GM12878 (cell line): Measurements from ENCODE around the gene TMEM18. TPM values are rescaled to one million over a fixed set of nuclear protein-coding genes. Genes with fewer than 3 reads are reported as not detected.

ENCODE experiments used
- ATAC-seq: fragments of 200-7000 bp; cut with Tn5 transposase; 3 replicates; pipeline ENCODE4 v1.9.1; 2020; ENCODE audit warnings: mild to moderate bottlenecking, moderate library complexity
- BruUV-seq: library from RNA; stranded (reverse); fragments of 400-500 nt; replicated peaks from 2 replicates; lab custom pipeline; 2021; lab: Mats Ljungman, UMichigan
- CTCF ChIA-PET: fragments of 300-600 bp; sonication (Branson Sonifier 250); formaldehyde crosslinking; extraction: SDS; loops from one replicate; lab custom pipeline; 2021; ENCODE audit warnings: inconsistent platforms; lab: Yijun Ruan, JAX
- POLR2A ChIA-PET: fragments of 350-600 bp; formaldehyde crosslinking; extraction: SDS; loops from one replicate; lab custom pipeline; 2021; ENCODE audit warnings: inconsistent platforms; lab: Charles Lee
- RAD21 ChIA-PET: fragments of 300-600 bp; sonication (Branson Sonifier 250); formaldehyde crosslinking; loops from one replicate; lab custom pipeline; 2023; ENCODE audit warnings: antibody characterized with exemption; ENCODE audit not compliant: unreplicated experiment; lab: Charles Lee
- SMC1A ChIA-PET: fragments of 300-600 bp; sonication (Branson Sonifier 250); formaldehyde crosslinking; loops from one replicate; lab custom pipeline; 2023; ENCODE audit not compliant: unreplicated experiment, uncharacterized antibody; lab: Charles Lee
- DNase-seq: peaks from one replicate; pipeline ENCODE4 v3.0.0-alpha.2; 2011; ENCODE audit warnings: low read depth, low spot score
- FAIRE-seq: peaks from 3 replicates; lab custom pipeline; 2011; peaks lifted over from hg19 to GRCh38; lab: Jason Lieb, UNC
- H2AFZ ChIP-seq: 2 replicates; pipeline ENCODE4 v1.6.0; 2011; ENCODE audit warnings: low read depth, low read length, control low read depth; ENCODE audit not compliant: control insufficient read depth
- H3K27ac ChIP-seq: 2 replicates; pipeline ENCODE4 v1.5.1; 2011; ENCODE audit warnings: control low read depth; ENCODE audit not compliant: control insufficient read depth, insufficient read depth
- H3K27me3 ChIP-seq, 2 experiments: replicated peaks in 1 of 2; 2 replicates each; pipeline versions ENCODE4 v1.6.0 to v1.6.1; 2011; ENCODE audit warnings: low read length in 1 of 2; ENCODE audit not compliant: control insufficient read depth in 2 of 2, insufficient read depth in 2 of 2
- H3K36me3 ChIP-seq, 2 experiments: 2 replicates each; pipeline ENCODE4 v1.5.1; 2011; ENCODE audit warnings: low read length in 1 of 2; ENCODE audit not compliant: control insufficient read depth in 2 of 2, insufficient read depth in 2 of 2
- H3K4me1 ChIP-seq: 2 replicates; pipeline ENCODE4 v1.6.1; 2011; ENCODE audit warnings: mild to moderate bottlenecking, low read length, moderate library complexity, mixed read lengths; ENCODE audit not compliant: control insufficient read depth, insufficient read depth
- H3K4me2 ChIP-seq: 2 replicates; pipeline ENCODE4 v1.6.0; 2011; ENCODE audit warnings: control low read depth; ENCODE audit not compliant: control insufficient read depth, insufficient read depth
- H3K4me3 ChIP-seq: fragments of 200-600 bp; sonication (generic); 2 replicates; pipeline ENCODE4 v1.5.1; 2016
- H3K79me2 ChIP-seq: 2 replicates; pipeline ENCODE4 v1.6.0; 2011; ENCODE audit warnings: low read length; ENCODE audit not compliant: control insufficient read depth, insufficient read depth
- H3K9ac ChIP-seq: 2 replicates; pipeline ENCODE4 v1.8.0; 2011; ENCODE audit warnings: low read length, control low read depth, mixed read lengths; ENCODE audit not compliant: control insufficient read depth, insufficient read depth
- H3K9me3 ChIP-seq: replicated peaks from 3 replicates; pipeline ENCODE4 v1.5.1; 2011; ENCODE audit warnings: mild to moderate bottlenecking, low read length; ENCODE audit not compliant: control insufficient read depth, insufficient read depth
- H4K20me1 ChIP-seq: 2 replicates; pipeline ENCODE4 v1.6.0; 2011; ENCODE audit not compliant: control insufficient read depth, insufficient read depth
- BCL11A ChIP-seq: IDR thresholded peaks from 2 replicates; pipeline ENCODE4 v1.6.1; 2011; ENCODE audit warnings: low read depth, low read length
- CEBPB ChIP-seq, 2 experiments: fragments of 150-350 bp in 1 of 2; IDR thresholded peaks; 2 replicates each; pipeline ENCODE4 v1.6.1; 2012 to 2014; ENCODE audit warnings: low read depth in 2 of 2, low read length in 2 of 2, borderline replicate concordance in 1 of 2, inconsistent platforms in 1 of 2
- CHD1 ChIP-seq: IDR thresholded peaks from 2 replicates; pipeline ENCODE4 v1.6.1; 2012; ENCODE audit warnings: low read depth, low read length, improper control_type of control experiment
- ESRRA ChIP-seq: IDR thresholded peaks from 2 replicates; pipeline ENCODE4 v1.6.1; 2012; ENCODE audit warnings: mild to moderate bottlenecking, low read length, improper control_type of control experiment
- MEF2B ChIP-seq: fragments of 450-650 bp; IDR thresholded peaks from 2 replicates; pipeline ENCODE4 v1.6.1; 2018; ENCODE audit warnings: mild to moderate bottlenecking, moderate library complexity; ENCODE audit not compliant: partially characterized antibody, poor library complexity, severe bottlenecking
- NFXL1 ChIP-seq: fragments of 450-650 bp; IDR thresholded peaks from 2 replicates; pipeline ENCODE4 v1.6.1; 2017; ENCODE audit warnings: antibody characterized with exemption, mild to moderate bottlenecking, borderline replicate concordance
- REST ChIP-seq: IDR thresholded peaks from 2 replicates; pipeline ENCODE4 v1.6.1; 2012; ENCODE audit warnings: mild to moderate bottlenecking, low read depth, low read length
- TARDBP ChIP-seq: IDR thresholded peaks from 2 replicates; pipeline ENCODE4 v1.6.1; 2016; ENCODE audit warnings: borderline replicate concordance
- ZNF217 ChIP-seq: fragments of 450-650 bp; IDR thresholded peaks from 2 replicates; pipeline ENCODE4 v1.6.1; 2017; ENCODE audit warnings: antibody characterized with exemption, mild to moderate bottlenecking
- ZNF622 ChIP-seq: fragments of 450-650 bp; IDR thresholded peaks from 2 replicates; pipeline ENCODE4 v1.6.1; 2017; ENCODE audit warnings: mild to moderate bottlenecking, inconsistent platforms
- ZSCAN29 ChIP-seq: fragments of 450-650 bp; IDR thresholded peaks from 2 replicates; pipeline ENCODE4 v1.6.1; 2017; ENCODE audit warnings: mild to moderate bottlenecking, moderate library complexity
- WGBS: methylation state at CpG from one replicate; pipeline ENCODE4 v1.1.6; 2016; ENCODE audit warnings: low lambda C conversion rate; ENCODE audit not compliant: insufficient replicate concordance, insufficient coverage; ENCODE audit errors: missing lambda C conversion rate; 5-methylcytosine and 5-hydroxymethylcytosine counted together
- in situ Hi-C: fragments of 300-500 bp; cut with MboI; formaldehyde crosslinking; loops from 9 replicates; pipeline ENCODE4 v1.14.3; 2018; ENCODE audit warnings: mixed read lengths
- intact Hi-C: fragments of 100-400 bp; cut with micrococcal nuclease; formaldehyde crosslinking; loops from one replicate; pipeline ENCODE4 v1.14.2; 2022; ENCODE audit not compliant: unreplicated experiment
- polyA plus RNA-seq, 11 experiments: library from polyadenylated mRNA; depleted of rRNA in 4 of 11; unstranded in 6 of 11; stranded (reverse) in 5 of 11; fragments of >200 nt; fragmentation: Nextera tagmentation in 4 of 11; fragmentation: Illumina TruSeq in 1 of 11; extraction: Ambion mirVana in 4 of 11; extraction: Trizol in 1 of 11; gene quantifications; 1 replicate in 1 of 11; 2 replicates in 10 of 11; pipeline versions ENCODE4 v1.2.1 to v1.2.3, GENCODE V29; 2011 to 2016; ENCODE audit warnings: inconsistent platforms in 2 of 11, missing spikeins in 2 of 11, low read depth in 1 of 11
- total RNA-seq, 4 experiments: library from RNA; depleted of rRNA in 3 of 4; stranded (reverse); fragments of >200 nt in 3 of 4; fragmentation: Illumina TruSeq in 1 of 4; extraction: Trizol in 1 of 4; gene quantifications; 2 replicates each; pipeline versions ENCODE4 v1.2.1 to v1.2.3, GENCODE V29; 2013 to 2021
- TF ChIP-seq, protein P1 (sequence below): fragments of 450-650 bp; conservative IDR thresholded peaks from 2 replicates; pipeline ENCODE4 v1.6.1; 2017; ENCODE audit warnings: mild to moderate bottlenecking, moderate library complexity
- TF ChIP-seq, protein P2 (sequence below): fragments of 450-650 bp; formaldehyde crosslinking; IDR thresholded peaks from 2 replicates; pipeline ENCODE4 v1.4.0; 2022; ENCODE audit warnings: mild to moderate bottlenecking, moderate library complexity

The TMEM18 gene
- total and polyA plus RNA-seq, 10 of the 15 experiments (the other 5 are each of a cell fraction or from before 2014, with no cell fraction given): 11.2 to 56.3 (median 26.0) TPM

DNA sequence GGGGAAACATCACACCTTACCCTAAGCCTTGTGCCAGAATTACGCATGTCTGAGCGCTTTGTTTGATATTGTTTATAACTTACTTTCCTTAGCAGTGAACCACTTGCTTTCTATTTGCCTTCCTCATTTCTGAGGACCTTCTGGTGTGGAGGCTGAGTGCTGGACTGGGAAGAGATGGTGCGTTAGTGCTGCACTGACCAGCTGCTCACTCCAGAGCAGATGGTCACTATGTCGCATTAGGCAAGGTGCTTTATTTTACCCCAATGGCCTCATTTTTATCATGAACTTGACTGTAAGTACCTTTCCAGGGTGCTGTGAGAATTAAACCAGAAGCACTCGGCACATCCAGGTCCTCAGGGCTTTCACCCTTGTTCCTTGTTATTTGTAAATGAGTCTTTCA lies 46.6 kb upstream of the TMEM18 start (continued):
- TF ChIP-seq, protein P1, sequence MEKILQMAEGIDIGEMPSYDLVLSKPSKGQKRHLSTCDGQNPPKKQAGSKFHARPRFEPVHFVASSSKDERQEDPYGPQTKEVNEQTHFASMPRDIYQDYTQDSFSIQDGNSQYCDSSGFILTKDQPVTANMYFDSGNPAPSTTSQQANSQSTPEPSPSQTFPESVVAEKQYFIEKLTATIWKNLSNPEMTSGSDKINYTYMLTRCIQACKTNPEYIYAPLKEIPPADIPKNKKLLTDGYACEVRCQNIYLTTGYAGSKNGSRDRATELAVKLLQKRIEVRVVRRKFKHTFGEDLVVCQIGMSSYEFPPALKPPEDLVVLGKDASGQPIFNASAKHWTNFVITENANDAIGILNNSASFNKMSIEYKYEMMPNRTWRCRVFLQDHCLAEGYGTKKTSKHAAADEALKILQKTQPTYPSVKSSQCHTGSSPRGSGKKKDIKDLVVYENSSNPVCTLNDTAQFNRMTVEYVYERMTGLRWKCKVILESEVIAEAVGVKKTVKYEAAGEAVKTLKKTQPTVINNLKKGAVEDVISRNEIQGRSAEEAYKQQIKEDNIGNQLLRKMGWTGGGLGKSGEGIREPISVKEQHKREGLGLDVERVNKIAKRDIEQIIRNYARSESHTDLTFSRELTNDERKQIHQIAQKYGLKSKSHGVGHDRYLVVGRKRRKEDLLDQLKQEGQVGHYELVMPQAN: no peak

- Histone ChIP-seq H3K9ac (no peak overlapping the region), H3K27ac (no peak overlapping the region), H3K4me3 (no peak overlapping the region), H3K79me2 (no peaks in the 10 kb centered on the region), H2AFZ (no peak overlapping the region), H3K4me2 (no peak overlapping the region), H3K27me3 (0 out of 4 replicates have a peak, but pooled peaks cover 0 to 3% of the 10 kb centered on the region in 2 experiments), H3K4me1 (no peaks in the 10 kb centered on the region), H3K36me3 (no peaks in the 10 kb centered on the region), H3K9me3 (no peaks in the 10 kb centered on the region), H4K20me1 (no peaks in the 10 kb centered on the region)
- SMC1A ChIA-PET: no interaction called here
- intact Hi-C loops (no loop called here), in situ Hi-C loops (no loop called here)
- CTCF ChIA-PET: no interaction called here
- no peak for ATAC-seq
- no peak for DNase-seq
- RAD21 ChIA-PET: no interaction called here
- no peak for FAIRE-seq
- no TSS peak for BruUV-seq
- WGBS: 72% methylated on average over 21 of the region's 21 CpGs
- POLR2A ChIA-PET: no interaction called here
- TF ChIP-seq CHD1 (no peak), ZSCAN29 (no peak), REST (no peak), ESRRA (no peak), BCL11A (no peak), TARDBP (no peak), MEF2B (no peak), ZNF217 (no peak), ZNF622 (no peak), CEBPB (IDR thresholded peaks at IDR 0.05; ENCODE audit: borderline replicate concordance in 1 of 2, low read depth in 2 of 2, low read length in 2 of 2) (no peak), NFXL1 (no peak)
- TF ChIP-seq, protein P2, sequence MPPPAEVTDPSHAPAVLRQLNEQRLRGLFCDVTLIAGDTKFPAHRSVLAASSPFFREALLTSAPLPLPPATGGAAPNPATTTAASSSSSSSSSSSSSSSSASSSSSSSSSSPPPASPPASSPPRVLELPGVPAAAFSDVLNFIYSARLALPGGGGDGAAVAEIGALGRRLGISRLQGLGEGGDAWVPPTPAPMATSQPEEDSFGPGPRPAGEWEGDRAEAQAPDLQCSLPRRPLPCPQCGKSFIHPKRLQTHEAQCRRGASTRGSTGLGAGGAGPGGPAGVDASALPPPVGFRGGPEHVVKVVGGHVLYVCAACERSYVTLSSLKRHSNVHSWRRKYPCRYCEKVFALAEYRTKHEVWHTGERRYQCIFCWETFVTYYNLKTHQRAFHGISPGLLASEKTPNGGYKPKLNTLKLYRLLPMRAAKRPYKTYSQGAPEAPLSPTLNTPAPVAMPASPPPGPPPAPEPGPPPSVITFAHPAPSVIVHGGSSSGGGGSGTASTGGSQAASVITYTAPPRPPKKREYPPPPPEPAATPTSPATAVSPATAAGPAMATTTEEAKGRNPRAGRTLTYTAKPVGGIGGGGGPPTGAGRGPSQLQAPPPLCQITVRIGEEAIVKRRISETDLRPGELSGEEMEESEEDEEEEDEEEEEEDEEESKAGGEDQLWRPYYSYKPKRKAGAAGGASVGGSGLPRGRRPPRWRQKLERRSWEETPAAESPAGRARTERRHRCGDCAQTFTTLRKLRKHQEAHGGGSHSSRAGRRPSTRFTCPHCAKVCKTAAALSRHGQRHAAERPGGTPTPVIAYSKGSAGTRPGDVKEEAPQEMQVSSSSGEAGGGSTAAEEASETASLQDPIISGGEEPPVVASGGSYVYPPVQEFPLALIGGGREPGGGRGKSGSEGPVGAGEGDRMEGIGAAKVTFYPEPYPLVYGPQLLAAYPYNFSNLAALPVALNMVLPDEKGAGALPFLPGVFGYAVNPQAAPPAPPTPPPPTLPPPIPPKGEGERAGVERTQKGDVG (CRISPR knock-in tag): no peak
Measured at GRCh38 chr2:720842-721241, 43.6 kb upstream of the TMEM18 start.
